Ascending aorta (tissue), 2 donors: ENCODE measurements around the gene CEP170B. TPM values are rescaled to one million over a fixed set of nuclear protein-coding genes. Genes with fewer than 3 reads are reported as not detected.

Experiments
- DNase-seq, 2 donors: peaks; one replicate each; pipeline ENCODE4 v3.0.0-alpha.2; 2019; ENCODE audit warnings: low spot score in 2 of 2
- H3K27ac ChIP-seq, 2 donors: fragments of 200-600 bp; sonication (generic); one replicate each; pipeline ENCODE4 v1.5.1; 2016 to 2017; ENCODE audit warnings: mild to moderate bottlenecking in 1 of 2
- H3K27me3 ChIP-seq: fragments of 200-600 bp; sonication (generic); one replicate; pipeline ENCODE4 v1.5.1; 2017
- H3K36me3 ChIP-seq, 2 donors: fragments of 200-600 bp; sonication (generic); one replicate each; pipeline ENCODE4 v1.5.1; 2016
- H3K4me1 ChIP-seq, 2 donors: fragments of 200-600 bp; sonication (generic); one replicate each; pipeline ENCODE4 v1.5.1; 2016 to 2017; ENCODE audit warnings: mild to moderate bottlenecking in 1 of 2
- H3K4me3 ChIP-seq, 2 donors: fragments of 200-600 bp; sonication (generic); one replicate each; pipeline ENCODE4 v1.5.1; 2016 to 2017; ENCODE audit warnings: mild to moderate bottlenecking in 1 of 2
- H3K9me3 ChIP-seq, 2 donors: fragments of 200-600 bp; sonication (generic); one replicate each; pipeline ENCODE4 v1.5.1; 2016
- intact Hi-C: fragments of 100-400 bp; cut with DNase I; formaldehyde crosslinking; loops from one replicate; pipeline ENCODE4 v1.15.1; 2023
- total RNA-seq: library from RNA; depleted of rRNA; stranded (reverse); fragments of >200 nt; gene quantifications from one replicate; pipeline ENCODE4 v1.1.0, GENCODE V29; 2016
- TF ChIP-seq, protein P1 (sequence below), 3 experiments: fragments of 200-600 bp in 2 of 3; fragments of 450-650 bp in 1 of 3; sonication (generic) in 2 of 3; IDR thresholded peaks; one replicate each; pipeline ENCODE4 v1.5.1; 2016 to 2019; ENCODE audit warnings: antibody characterized with exemption in 3 of 3, mild to moderate bottlenecking in 1 of 3, moderate library complexity in 1 of 3

The CEP170B gene
- total RNA-seq, 1 donor from 2014 or later, result 39.1 TPM

DNA sequence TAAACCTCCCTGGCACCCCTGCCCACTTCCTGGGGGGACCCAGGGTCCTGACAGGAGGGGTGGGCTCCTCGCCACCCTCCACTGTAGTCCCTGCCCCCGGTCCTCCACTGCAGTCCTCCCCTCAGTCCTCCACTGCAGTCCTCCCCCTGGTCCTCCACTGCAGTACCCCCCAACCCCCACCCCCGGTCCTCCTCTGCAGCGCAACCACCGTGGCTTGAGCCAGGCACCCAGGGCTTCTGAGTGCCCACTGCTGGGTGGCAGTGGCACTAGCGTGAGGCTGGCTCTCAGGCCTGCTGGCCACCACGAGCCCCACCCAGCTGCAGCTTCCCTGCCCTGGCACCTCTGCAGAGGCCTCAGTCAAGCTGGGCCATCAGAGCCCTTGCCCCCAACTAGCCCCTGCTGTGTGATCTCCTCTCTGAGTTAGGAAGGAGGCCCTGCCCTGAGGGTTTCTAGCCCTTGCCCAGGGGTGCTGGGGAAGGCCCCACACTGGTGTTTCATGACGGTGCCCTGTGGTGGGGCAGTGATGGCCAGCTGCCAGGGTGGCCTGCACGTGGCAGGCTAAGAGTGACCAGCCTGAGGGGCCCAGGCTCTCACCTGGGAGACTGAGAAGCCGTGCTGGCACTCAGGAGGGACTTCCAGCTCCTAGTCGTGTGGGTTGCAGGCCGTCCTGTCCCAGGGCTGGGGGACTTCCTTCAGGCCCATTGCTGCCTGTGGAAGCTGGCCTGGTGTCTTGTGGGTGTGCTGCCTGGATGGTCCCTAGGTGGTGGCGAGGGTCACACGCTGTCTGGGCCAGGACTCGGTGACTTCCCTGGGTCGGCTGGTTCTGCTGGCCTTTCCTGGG is 9.7 kb downstream of the CEP170B start:
- peaks cover 5 to 16% of the 10 kb centered on the region in 2 donors for H3K36me3 ChIP-seq
- TF ChIP-seq, protein P1, sequence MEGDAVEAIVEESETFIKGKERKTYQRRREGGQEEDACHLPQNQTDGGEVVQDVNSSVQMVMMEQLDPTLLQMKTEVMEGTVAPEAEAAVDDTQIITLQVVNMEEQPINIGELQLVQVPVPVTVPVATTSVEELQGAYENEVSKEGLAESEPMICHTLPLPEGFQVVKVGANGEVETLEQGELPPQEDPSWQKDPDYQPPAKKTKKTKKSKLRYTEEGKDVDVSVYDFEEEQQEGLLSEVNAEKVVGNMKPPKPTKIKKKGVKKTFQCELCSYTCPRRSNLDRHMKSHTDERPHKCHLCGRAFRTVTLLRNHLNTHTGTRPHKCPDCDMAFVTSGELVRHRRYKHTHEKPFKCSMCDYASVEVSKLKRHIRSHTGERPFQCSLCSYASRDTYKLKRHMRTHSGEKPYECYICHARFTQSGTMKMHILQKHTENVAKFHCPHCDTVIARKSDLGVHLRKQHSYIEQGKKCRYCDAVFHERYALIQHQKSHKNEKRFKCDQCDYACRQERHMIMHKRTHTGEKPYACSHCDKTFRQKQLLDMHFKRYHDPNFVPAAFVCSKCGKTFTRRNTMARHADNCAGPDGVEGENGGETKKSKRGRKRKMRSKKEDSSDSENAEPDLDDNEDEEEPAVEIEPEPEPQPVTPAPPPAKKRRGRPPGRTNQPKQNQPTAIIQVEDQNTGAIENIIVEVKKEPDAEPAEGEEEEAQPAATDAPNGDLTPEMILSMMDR (IDR thresholded peaks at IDR 0.05), result no peak
- intact Hi-C loops, result no loop called here
- H3K27ac ChIP-seq, result no peak overlapping the region
- no peak overlapping the region for H3K4me3 ChIP-seq
- H3K4me1 ChIP-seq, result no peaks in the 10 kb centered on the region
- no peaks in the 10 kb centered on the region for H3K9me3 ChIP-seq
- no peaks in the 10 kb centered on the region for H3K27me3 ChIP-seq
- DNase-seq, result no peak

- H3K27me3 ChIP-seq, result no peaks in the 10 kb centered on the region
- H3K36me3 ChIP-seq, result peaks cover 11 to 16% of the 10 kb centered on the region in 2 donors
- H3K4me3 ChIP-seq, result no peak overlapping the region
- no peak overlapping the region for H3K27ac ChIP-seq
- H3K4me1 ChIP-seq, result no peaks in the 10 kb centered on the region
- no peaks in the 10 kb centered on the region for H3K9me3 ChIP-seq
- TF ChIP-seq, protein P1 (IDR thresholded peaks at IDR 0.05), result no peak
- DNase-seq, result no peak
- intact Hi-C loops, result no loop called here
Observed at GRCh38 chr14:104875412-104875751, 10.3 kb downstream of the CEP170B start.

GRCh38 chr14:104875811-104876210 is 10.7 kb downstream of the CEP170B start:
- TF ChIP-seq, protein P1 (IDR thresholded peaks at IDR 0.05), result no peak
- Histone ChIP-seq H3K4me1 (no peaks in the 10 kb centered on the region), H3K4me3 (no peak overlapping the region), H3K27ac (no peak overlapping the region), H3K36me3 (peaks cover 15 to 19% of the 10 kb centered on the region in 2 donors), H3K27me3 (no peaks in the 10 kb centered on the region), H3K9me3 (no peaks in the 10 kb centered on the region)
- intact Hi-C loops, result no loop called here
- DNase-seq, result no peak

GRCh38 chr14:104876251-104876699 is 11.2 kb downstream of the CEP170B start:
- TF ChIP-seq, protein P1 (IDR thresholded peaks at IDR 0.05), result no peak
- DNase-seq, result no peak
- Histone ChIP-seq H3K36me3 (peaks cover 16 to 22% of the 10 kb centered on the region in 2 donors), H3K27me3 (no peaks in the 10 kb centered on the region), H3K4me3 (no peak overlapping the region), H3K27ac (no peak overlapping the region), H3K9me3 (no peaks in the 10 kb centered on the region), H3K4me1 (no peaks in the 10 kb centered on the region)
- intact Hi-C loops, result no loop called here

GRCh38 chr14:104877066-104877805 is 12.2 kb downstream of the CEP170B start:
- TF ChIP-seq, protein P1 (IDR thresholded peaks at IDR 0.05), result no peak
- no peak for DNase-seq
- Histone ChIP-seq H3K27ac (no peak overlapping the region), H3K4me3 (no peak overlapping the region), H3K27me3 (no peaks in the 10 kb centered on the region), H3K36me3 (peaks cover 19 to 27% of the 10 kb centered on the region in 2 donors), H3K9me3 (no peaks in the 10 kb centered on the region), H3K4me1 (no peaks in the 10 kb centered on the region)
- intact Hi-C loops, result no loop called here
